K562 (cell line): ENCODE results near the gene SPIB. TPM values are rescaled to one million over a fixed set of nuclear protein-coding genes. Genes with fewer than 3 reads are reported as not detected.

ENCODE experiments used
- ARID3B ChIP-seq: fragments of 250-450 bp; sonication (Bioruptor Pico); IDR thresholded peaks from 2 replicates; pipeline ENCODE4 v1.4.0; 2020; ENCODE audit warnings: borderline replicate concordance
- ATF1 ChIP-seq, 2 experiments: fragments of 450-650 bp in 1 of 2; IDR thresholded peaks; 2 replicates each; pipeline ENCODE4 v1.6.1; 2016; ENCODE audit warnings: missing compliant biosample characterization in 1 of 2, missing genetic modification characterization in 1 of 2
- ETV5 ChIP-seq: sonication (generic); formaldehyde crosslinking; IDR thresholded peaks from 2 replicates; pipeline ENCODE4 v1.4.0; 2020; ENCODE audit warnings: low read depth, mild to moderate bottlenecking, missing genetic modification reagents
- FOXJ2 ChIP-seq: fragments of 200-800 bp; sonication (Bioruptor generic); IDR thresholded peaks from 2 replicates; pipeline ENCODE4 v1.6.1; 2016; ENCODE audit warnings: missing genetic modification characterization, missing compliant biosample characterization
- ID3 ChIP-seq, 2 experiments: fragments of 250-450 bp in 1 of 2; fragments of 450-650 bp in 1 of 2; sonication (Bioruptor Pico) in 1 of 2; IDR thresholded peaks; 2 replicates each; pipeline versions ENCODE4 v1.6.1 to v1.8.0; 2016 to 2021; ENCODE audit warnings: mild to moderate bottlenecking in 2 of 2, moderate library complexity in 2 of 2, missing compliant biosample characterization in 1 of 2, missing genetic modification characterization in 1 of 2
- MXI1 ChIP-seq: IDR thresholded peaks from 2 replicates; pipeline ENCODE4 v1.6.1; 2011; ENCODE audit warnings: low read depth, mild to moderate bottlenecking, improper control_type of control experiment, low read length
- NUFIP1 ChIP-seq: fragments of 450-650 bp; IDR thresholded peaks from 2 replicates; pipeline ENCODE4 v1.6.1; 2018; ENCODE audit not compliant: partially characterized antibody
- PATZ1 ChIP-seq: fragments of 250-450 bp; sonication (Bioruptor Pico); IDR thresholded peaks from 2 replicates; pipeline ENCODE4 v1.5.0; 2020; ENCODE audit warnings: mild to moderate bottlenecking, borderline replicate concordance
- POU5F1 ChIP-seq: fragments of 150-350 bp; IDR thresholded peaks from 2 replicates; pipeline ENCODE4 v1.6.1; 2014; ENCODE audit warnings: borderline replicate concordance, low read length, low read depth, mild to moderate bottlenecking; ENCODE audit not compliant: partially characterized antibody
- RBBP5 ChIP-seq: fragments of 200-600 bp; sonication (generic); IDR thresholded peaks from 2 replicates; pipeline ENCODE4 v1.6.1; 2012; ENCODE audit warnings: borderline replicate concordance, mild to moderate bottlenecking, low read length, control low read depth, inconsistent platforms; ENCODE audit not compliant: insufficient read depth, poor library complexity, severe bottlenecking
- RBM15 ChIP-seq: fragments of 200-400 bp; formaldehyde crosslinking; IDR thresholded peaks from 2 replicates; pipeline ENCODE4 v1.6.1; 2018; ENCODE audit warnings: mild to moderate bottlenecking, low read length, moderate library complexity; ENCODE audit not compliant: insufficient read depth
- TRIM28 ChIP-seq: fragments of 450-650 bp; IDR thresholded peaks from 2 replicates; pipeline ENCODE4 v1.6.1; 2017
- ZBED1 ChIP-seq: IDR thresholded peaks from 2 replicates; pipeline ENCODE4 v1.6.1; 2014
- ZBTB43 ChIP-seq: sonication (generic); formaldehyde crosslinking; IDR thresholded peaks from 2 replicates; pipeline ENCODE4 v1.8.0; 2023; ENCODE audit warnings: mild to moderate bottlenecking, missing genetic modification reagents
- ZBTB5 ChIP-seq: fragments of 450-650 bp; IDR thresholded peaks from 2 replicates; pipeline ENCODE4 v1.6.1; 2017; ENCODE audit warnings: antibody characterized with exemption
- ZKSCAN8 ChIP-seq: fragments of 200-800 bp; sonication (Bioruptor generic); IDR thresholded peaks from 2 replicates; pipeline ENCODE4 v1.6.1; 2016; ENCODE audit warnings: missing genetic modification characterization, missing compliant biosample characterization
- ZNF134 ChIP-seq: fragments of 250-450 bp; sonication (Bioruptor Pico); conservative IDR thresholded peaks from 2 replicates; pipeline ENCODE4 v1.4.0; 2020
- ZNF282 ChIP-seq: sonication (generic); formaldehyde crosslinking; IDR thresholded peaks from 2 replicates; pipeline ENCODE4 v1.8.1; 2023; ENCODE audit warnings: missing genetic modification reagents
- ZNF75A ChIP-seq: fragments of 450-650 bp; formaldehyde crosslinking; IDR thresholded peaks from 2 replicates; pipeline ENCODE4 v1.4.0; 2020; ENCODE audit warnings: mild to moderate bottlenecking
- polyA plus RNA-seq, 8 experiments: library from polyadenylated mRNA; depleted of rRNA in 4 of 8; stranded (reverse) in 5 of 8; unstranded in 3 of 8; fragments of >200 nt; fragmentation: Nextera tagmentation in 2 of 8; fragmentation: Illumina TruSeq in 1 of 8; extraction: Ambion mirVana in 2 of 8; extraction: Trizol in 1 of 8; gene quantifications; 2 replicates each; pipeline versions ENCODE4 v1.2.1 to v1.2.3, GENCODE V29; 2011 to 2014; ENCODE audit warnings: inconsistent platforms in 1 of 8, missing spikeins in 1 of 8
- total RNA-seq, 7 experiments: library from RNA; depleted of rRNA in 6 of 7; stranded (reverse); fragments of >200 nt in 6 of 7; fragmentation: Illumina TruSeq in 2 of 7; extraction: Trizol in 2 of 7; gene quantifications; 2 replicates each; pipeline versions ENCODE4 v1.2.1 to v1.2.3, GENCODE V29; 2011 to 2021; ENCODE audit warnings: low replicate concordance in 1 of 7

SPIB gene
- total and polyA plus RNA-seq, 9 of the 15 experiments (the other 6 are each of a cell fraction or from before 2014, with no cell fraction given), result 0.06 to 1.0 (median 0.43) TPM; not detected in 1

GRCh38 chr19:50376166-50377050, 42.3 kb upstream of the SPIB start, which contains the start of gene NR1H2 (continued):
- TF ChIP-seq PATZ1, result no peak
- TF ChIP-seq NUFIP1, result no peak
- TF ChIP-seq ZNF282 (CRISPR knock-in tag), result no peak
- TF ChIP-seq ID3 (CRISPR knock-in tag; IDR thresholded peaks at IDR 0.05), result no peak
- TF ChIP-seq ID3 (tag; IDR thresholded peaks at IDR 0.05), result peak; percentile 65; the same call in 1 of the 2 replicates
- no peak for TF ChIP-seq ATF1 (CRISPR knock-in tag; IDR thresholded peaks at IDR 0.05)
- peak; percentile 98 for TF ChIP-seq ATF1 (tag; IDR thresholded peaks at IDR 0.05)
- no peak for TF ChIP-seq POU5F1
- peak; percentile 96 for TF ChIP-seq ETV5 (CRISPR knock-in tag)
- peak; percentile 76 for TF ChIP-seq FOXJ2
- peak; percentile 89 for TF ChIP-seq RBBP5
- no peak for TF ChIP-seq ARID3B (CRISPR knock-in tag)
- TF ChIP-seq ZBTB43 (CRISPR knock-in tag), result 0 out of 2 replicates have a peak, but pooled peaks have one; percentile 79
- TF ChIP-seq ZKSCAN8, result no peak
- TF ChIP-seq MXI1, result 0 out of 2 replicates have a peak, but pooled peaks have one; percentile 29
- no peak for TF ChIP-seq TRIM28
- TF ChIP-seq ZNF75A (CRISPR knock-in tag), result no peak
- TF ChIP-seq ZBED1, result no peak
- no peak for TF ChIP-seq ZNF134 (CRISPR knock-in tag)
- TF ChIP-seq ZBTB5, result no peak
- TF ChIP-seq RBM15, result no peak
